ENCODE measurements around the gene E2F4. TPM values are rescaled to one million over a fixed set of nuclear protein-coding genes. Genes with fewer than 3 reads are reported as not detected.

The E2F4 gene
- total and polyA plus RNA-seq, 2 of the 8 experiments (the other 6 are each of a cell fraction or from before 2014, with no cell fraction given) = 79.9 to 157 TPM

DNA sequence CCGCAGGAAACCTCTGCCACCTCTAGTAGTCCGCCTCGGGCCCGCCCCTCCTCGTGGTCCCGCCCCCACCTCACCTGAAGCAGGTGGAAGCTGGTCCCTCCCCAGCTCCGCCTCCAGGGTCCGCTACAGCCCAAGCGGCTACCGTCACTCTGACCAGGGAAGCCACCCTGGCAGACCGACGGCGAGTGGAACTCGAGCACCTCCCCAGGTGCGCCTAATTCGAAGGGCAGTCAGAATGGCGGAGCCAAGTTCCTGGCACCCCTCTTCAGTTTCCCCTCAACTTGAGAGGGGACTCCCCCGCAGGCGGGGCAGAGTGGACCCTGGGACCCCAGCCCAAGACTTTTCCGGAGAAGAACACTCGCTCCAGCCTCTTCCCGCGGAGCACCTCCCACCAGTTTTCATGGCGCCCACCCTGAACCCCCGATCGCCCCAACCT lies 54.8 kb downstream of the E2F4 start (continued):
- TF ChIP-seq, protein P1, sequence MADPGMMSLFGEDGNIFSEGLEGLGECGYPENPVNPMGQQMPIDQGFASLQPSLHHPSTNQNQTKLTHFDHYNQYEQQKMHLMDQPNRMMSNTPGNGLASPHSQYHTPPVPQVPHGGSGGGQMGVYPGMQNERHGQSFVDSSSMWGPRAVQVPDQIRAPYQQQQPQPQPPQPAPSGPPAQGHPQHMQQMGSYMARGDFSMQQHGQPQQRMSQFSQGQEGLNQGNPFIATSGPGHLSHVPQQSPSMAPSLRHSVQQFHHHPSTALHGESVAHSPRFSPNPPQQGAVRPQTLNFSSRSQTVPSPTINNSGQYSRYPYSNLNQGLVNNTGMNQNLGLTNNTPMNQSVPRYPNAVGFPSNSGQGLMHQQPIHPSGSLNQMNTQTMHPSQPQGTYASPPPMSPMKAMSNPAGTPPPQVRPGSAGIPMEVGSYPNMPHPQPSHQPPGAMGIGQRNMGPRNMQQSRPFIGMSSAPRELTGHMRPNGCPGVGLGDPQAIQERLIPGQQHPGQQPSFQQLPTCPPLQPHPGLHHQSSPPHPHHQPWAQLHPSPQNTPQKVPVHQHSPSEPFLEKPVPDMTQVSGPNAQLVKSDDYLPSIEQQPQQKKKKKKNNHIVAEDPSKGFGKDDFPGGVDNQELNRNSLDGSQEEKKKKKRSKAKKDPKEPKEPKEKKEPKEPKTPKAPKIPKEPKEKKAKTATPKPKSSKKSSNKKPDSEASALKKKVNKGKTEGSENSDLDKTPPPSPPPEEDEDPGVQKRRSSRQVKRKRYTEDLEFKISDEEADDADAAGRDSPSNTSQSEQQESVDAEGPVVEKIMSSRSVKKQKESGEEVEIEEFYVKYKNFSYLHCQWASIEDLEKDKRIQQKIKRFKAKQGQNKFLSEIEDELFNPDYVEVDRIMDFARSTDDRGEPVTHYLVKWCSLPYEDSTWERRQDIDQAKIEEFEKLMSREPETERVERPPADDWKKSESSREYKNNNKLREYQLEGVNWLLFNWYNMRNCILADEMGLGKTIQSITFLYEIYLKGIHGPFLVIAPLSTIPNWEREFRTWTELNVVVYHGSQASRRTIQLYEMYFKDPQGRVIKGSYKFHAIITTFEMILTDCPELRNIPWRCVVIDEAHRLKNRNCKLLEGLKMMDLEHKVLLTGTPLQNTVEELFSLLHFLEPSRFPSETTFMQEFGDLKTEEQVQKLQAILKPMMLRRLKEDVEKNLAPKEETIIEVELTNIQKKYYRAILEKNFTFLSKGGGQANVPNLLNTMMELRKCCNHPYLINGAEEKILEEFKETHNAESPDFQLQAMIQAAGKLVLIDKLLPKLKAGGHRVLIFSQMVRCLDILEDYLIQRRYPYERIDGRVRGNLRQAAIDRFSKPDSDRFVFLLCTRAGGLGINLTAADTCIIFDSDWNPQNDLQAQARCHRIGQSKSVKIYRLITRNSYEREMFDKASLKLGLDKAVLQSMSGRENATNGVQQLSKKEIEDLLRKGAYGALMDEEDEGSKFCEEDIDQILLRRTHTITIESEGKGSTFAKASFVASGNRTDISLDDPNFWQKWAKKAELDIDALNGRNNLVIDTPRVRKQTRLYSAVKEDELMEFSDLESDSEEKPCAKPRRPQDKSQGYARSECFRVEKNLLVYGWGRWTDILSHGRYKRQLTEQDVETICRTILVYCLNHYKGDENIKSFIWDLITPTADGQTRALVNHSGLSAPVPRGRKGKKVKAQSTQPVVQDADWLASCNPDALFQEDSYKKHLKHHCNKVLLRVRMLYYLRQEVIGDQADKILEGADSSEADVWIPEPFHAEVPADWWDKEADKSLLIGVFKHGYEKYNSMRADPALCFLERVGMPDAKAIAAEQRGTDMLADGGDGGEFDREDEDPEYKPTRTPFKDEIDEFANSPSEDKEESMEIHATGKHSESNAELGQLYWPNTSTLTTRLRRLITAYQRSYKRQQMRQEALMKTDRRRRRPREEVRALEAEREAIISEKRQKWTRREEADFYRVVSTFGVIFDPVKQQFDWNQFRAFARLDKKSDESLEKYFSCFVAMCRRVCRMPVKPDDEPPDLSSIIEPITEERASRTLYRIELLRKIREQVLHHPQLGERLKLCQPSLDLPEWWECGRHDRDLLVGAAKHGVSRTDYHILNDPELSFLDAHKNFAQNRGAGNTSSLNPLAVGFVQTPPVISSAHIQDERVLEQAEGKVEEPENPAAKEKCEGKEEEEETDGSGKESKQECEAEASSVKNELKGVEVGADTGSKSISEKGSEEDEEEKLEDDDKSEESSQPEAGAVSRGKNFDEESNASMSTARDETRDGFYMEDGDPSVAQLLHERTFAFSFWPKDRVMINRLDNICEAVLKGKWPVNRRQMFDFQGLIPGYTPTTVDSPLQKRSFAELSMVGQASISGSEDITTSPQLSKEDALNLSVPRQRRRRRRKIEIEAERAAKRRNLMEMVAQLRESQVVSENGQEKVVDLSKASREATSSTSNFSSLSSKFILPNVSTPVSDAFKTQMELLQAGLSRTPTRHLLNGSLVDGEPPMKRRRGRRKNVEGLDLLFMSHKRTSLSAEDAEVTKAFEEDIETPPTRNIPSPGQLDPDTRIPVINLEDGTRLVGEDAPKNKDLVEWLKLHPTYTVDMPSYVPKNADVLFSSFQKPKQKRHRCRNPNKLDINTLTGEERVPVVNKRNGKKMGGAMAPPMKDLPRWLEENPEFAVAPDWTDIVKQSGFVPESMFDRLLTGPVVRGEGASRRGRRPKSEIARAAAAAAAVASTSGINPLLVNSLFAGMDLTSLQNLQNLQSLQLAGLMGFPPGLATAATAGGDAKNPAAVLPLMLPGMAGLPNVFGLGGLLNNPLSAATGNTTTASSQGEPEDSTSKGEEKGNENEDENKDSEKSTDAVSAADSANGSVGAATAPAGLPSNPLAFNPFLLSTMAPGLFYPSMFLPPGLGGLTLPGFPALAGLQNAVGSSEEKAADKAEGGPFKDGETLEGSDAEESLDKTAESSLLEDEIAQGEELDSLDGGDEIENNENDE (IDR thresholded peaks at IDR 0.05; ENCODE audit: insufficient replicate concordance, low read length) = no peak
- TF ChIP-seq POLR2A (IDR thresholded peaks at IDR 0.05; ENCODE audit: control extremely low read depth in 1 of 2, low read depth in 2 of 2, low read length in 2 of 2) (peak; percentile 57 to 90), HDAC6 (IDR thresholded peaks at IDR 0.05; ENCODE audit: low read depth, low read length) (no peak), TAF1 (IDR thresholded peaks at IDR 0.05; ENCODE audit: low read depth, low read length) (no peak; the same call in none of the 2 replicates), SP2 (IDR thresholded peaks at IDR 0.05; ENCODE audit: low read length) (no peak), CEBPB (IDR thresholded peaks at IDR 0.05; ENCODE audit: low read depth, low read length) (no peak), PHF8 (conservative IDR thresholded peaks at IDR 0.05; ENCODE audit: low read depth, low read length) (0 out of 2 replicates have a peak, but pooled peaks have one; percentile 31), POU5F1 (IDR thresholded peaks at IDR 0.05; ENCODE audit: low read depth, low read length) (no peak), SIN3A (conservative IDR thresholded peaks at IDR 0.05 in 1 of 2, IDR thresholded peaks at IDR 0.05 in 1 of 2; ENCODE audit: low read depth in 1 of 2, low read length in 2 of 2) (peak in 1 of 2 experiments; percentile 32; a peak in 1 of 4 replicates), SIRT6 (IDR thresholded peaks at IDR 0.05; ENCODE audit: low read length) (no peak), YY1 (IDR thresholded peaks at IDR 0.05; ENCODE audit: low read depth, low read length) (no peak), HDAC2 (IDR thresholded peaks at IDR 0.05; ENCODE audit: borderline replicate concordance in 1 of 2, low read depth in 2 of 2, low read length in 2 of 2) (no peak)
